Measurements from ENCODE around the gene MRPL37. TPM values are rescaled to one million over a fixed set of nuclear protein-coding genes. Genes with fewer than 3 reads are reported as not detected.

Gene MRPL37
- total RNA-seq: 62.0 TPM
- polyA plus RNA-seq: 29.5 TPM
- long read RNA-seq, donor 1, partial matches to known transcripts: 0 of 4 reads
- long read RNA-seq, donor 1, other reads (novel, unspliced or antisense): 0 of 4 reads
- long read RNA-seq, donor 2, transcript MRPL37-202 (7 exons, 1,483 nt): major isoform, 44 of 345 reads
- long read RNA-seq, donor 2, partial matches to known transcripts: 167 of 345 reads
- long read RNA-seq, donor 2, other reads (novel, unspliced or antisense): 134 of 345 reads
- long read RNA-seq, donor 3, transcript MRPL37-202 (7 exons, 1,483 nt): major isoform, 36 of 50 reads
- long read RNA-seq, donor 3, partial matches to known transcripts: 7 of 50 reads
- long read RNA-seq, donor 3, other reads (novel, unspliced or antisense): 7 of 50 reads
- long read RNA-seq, donor 4, transcript MRPL37-202 (7 exons, 1,483 nt): major isoform, 12 of 77 reads
- long read RNA-seq, donor 4, partial matches to known transcripts: 48 of 77 reads
- long read RNA-seq, donor 4, other reads (novel, unspliced or antisense): 17 of 77 reads
- long read RNA-seq, donor 5, transcript MRPL37-202 (7 exons, 1,483 nt): major isoform, 24 of 45 reads
- long read RNA-seq, donor 5, partial matches to known transcripts: 13 of 45 reads
- long read RNA-seq, donor 5, other reads (novel, unspliced or antisense): 8 of 45 reads
- long read RNA-seq, donor 6, transcript MRPL37-202 (7 exons, 1,483 nt): major isoform, 16 of 90 reads
- long read RNA-seq, donor 6, partial matches to known transcripts: 13 of 90 reads
- long read RNA-seq, donor 6, other reads (novel, unspliced or antisense): 60 of 90 reads
- long read RNA-seq, donor 7, transcript MRPL37-202 (7 exons, 1,483 nt): major isoform, 23 of 126 reads
- long read RNA-seq, donor 7, partial matches to known transcripts: 84 of 126 reads
- long read RNA-seq, donor 7, other reads (novel, unspliced or antisense): 19 of 126 reads
- long read RNA-seq, donor 8, transcript MRPL37-202 (7 exons, 1,483 nt): major isoform, 7 of 33 reads
- long read RNA-seq, donor 8, partial matches to known transcripts: 12 of 33 reads
- long read RNA-seq, donor 8, other reads (novel, unspliced or antisense): 14 of 33 reads
- long read RNA-seq, donor 9, transcript MRPL37-202 (7 exons, 1,483 nt): major isoform, 9 of 47 reads
- long read RNA-seq, donor 9, partial matches to known transcripts: 28 of 47 reads
- long read RNA-seq, donor 9, other reads (novel, unspliced or antisense): 10 of 47 reads
- long read RNA-seq, donor 10, transcript MRPL37-202 (7 exons, 1,483 nt): major isoform, 12 of 20 reads
- long read RNA-seq, donor 10, partial matches to known transcripts: 7 of 20 reads
- long read RNA-seq, donor 10, other reads (novel, unspliced or antisense): 0 of 20 reads

DNA sequence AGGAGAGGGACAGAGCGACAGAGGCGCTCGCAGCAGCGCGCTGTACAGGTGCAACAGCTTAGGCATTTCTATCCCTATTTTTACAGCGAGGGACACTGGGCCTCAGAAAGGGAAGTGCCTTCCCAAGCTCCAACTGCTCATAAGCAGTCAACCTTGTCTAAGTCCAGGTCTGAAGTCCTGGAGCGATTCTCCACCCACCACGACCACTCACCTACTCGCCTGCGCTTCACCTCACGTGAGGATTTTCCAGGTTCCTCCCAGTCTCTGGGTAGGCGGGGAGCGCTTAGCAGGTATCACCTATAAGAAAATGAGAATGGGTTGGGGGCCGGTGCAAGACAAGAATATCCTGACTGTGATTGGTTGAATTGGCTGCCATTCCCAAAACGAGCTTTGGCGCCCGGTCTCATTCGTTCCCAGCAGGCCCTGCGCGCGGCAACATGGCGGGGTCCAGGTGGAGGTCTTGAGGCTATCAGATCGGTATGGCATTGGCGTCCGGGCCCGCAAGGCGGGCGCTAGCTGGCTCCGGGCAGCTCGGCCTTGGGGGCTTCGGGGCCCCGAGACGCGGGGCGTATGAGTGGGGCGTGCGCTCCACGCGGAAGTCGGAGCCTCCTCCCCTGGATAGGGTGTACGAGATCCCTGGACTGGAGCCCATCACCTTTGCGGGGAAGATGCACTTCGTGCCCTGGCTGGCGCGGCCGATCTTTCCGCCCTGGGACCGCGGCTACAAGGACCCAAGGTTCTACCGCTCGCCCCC, at the start of gene MRPL37, which contains the start of gene CYB5RL:
Gene MRPL37 (plus strand): TSS at position 403 of the 754 bp plus-strand sequence. CDS start 77 bp downstream, at position 480.
Gene CYB5RL (minus strand): TSS at position 266 of the 754 bp plus-strand sequence. CDS start 4,414 bp downstream, outside the sequence.
- H3K4me3 ChIP-seq (ENCODE audit: low read length in 2 of 2): peak within 1 kb of the TSS; percentile 86 to 92
- H3K36me3 ChIP-seq (ENCODE audit: control insufficient read depth in 2 of 2, insufficient read depth in 2 of 2, low read length in 1 of 2): peaks cover 6 to 14% of the 10 kb centered on the region in 2 donors
- peak within 1 kb of the TSS in 1 of 2 donors; percentile 54 for H3K27ac ChIP-seq (ENCODE audit: low read depth in 1 of 2, low read length in 1 of 2)
- peak; percentile 87 to 99 (median 93) for DNase-seq (ENCODE audit: low read depth in 6 of 9, low spot score in 9 of 9)
- H3K4me1 ChIP-seq (ENCODE audit: control insufficient read depth in 2 of 2, insufficient read depth in 2 of 2, low read length in 2 of 2): peaks cover 4 to 15% of the 10 kb centered on the region in 2 donors
- H3K27me3 ChIP-seq (ENCODE audit: control insufficient read depth in 2 of 2, insufficient read depth in 1 of 2, low read length in 1 of 2): no peaks in the 10 kb centered on the region
- peaks cover 0 to 4% of the 10 kb centered on the region in 2 donors for H3K9me3 ChIP-seq (ENCODE audit: control insufficient read depth in 2 of 2, insufficient read depth in 1 of 2, low read length in 1 of 2)
- WGBS: under 1% methylated on average over 51 of the region's 51 CpGs

GRCh38 chr1:54151013-54151412, 49.0 kb upstream of the MRPL37 start:
- Histone ChIP-seq H3K4me1 (ENCODE audit: control insufficient read depth in 2 of 2, insufficient read depth in 2 of 2, low read length in 2 of 2) (no peaks in the 10 kb centered on the region), H3K36me3 (ENCODE audit: control insufficient read depth in 2 of 2, insufficient read depth in 2 of 2, low read length in 1 of 2) (no peaks in the 10 kb centered on the region), H3K27ac (ENCODE audit: low read depth in 1 of 2, low read length in 1 of 2) (no peak overlapping the region), H3K4me3 (ENCODE audit: low read length in 2 of 2) (no peak overlapping the region), H3K27me3 (ENCODE audit: control insufficient read depth in 2 of 2, insufficient read depth in 1 of 2, low read length in 1 of 2) (no peaks in the 10 kb centered on the region), H3K9me3 (ENCODE audit: control insufficient read depth in 2 of 2, insufficient read depth in 1 of 2, low read length in 1 of 2) (no peaks in the 10 kb centered on the region)
- DNase-seq (ENCODE audit: low read depth in 6 of 9, low spot score in 9 of 9): no peak
- 96% methylated on average over 5 of the region's 5 CpGs for WGBS

DNA sequence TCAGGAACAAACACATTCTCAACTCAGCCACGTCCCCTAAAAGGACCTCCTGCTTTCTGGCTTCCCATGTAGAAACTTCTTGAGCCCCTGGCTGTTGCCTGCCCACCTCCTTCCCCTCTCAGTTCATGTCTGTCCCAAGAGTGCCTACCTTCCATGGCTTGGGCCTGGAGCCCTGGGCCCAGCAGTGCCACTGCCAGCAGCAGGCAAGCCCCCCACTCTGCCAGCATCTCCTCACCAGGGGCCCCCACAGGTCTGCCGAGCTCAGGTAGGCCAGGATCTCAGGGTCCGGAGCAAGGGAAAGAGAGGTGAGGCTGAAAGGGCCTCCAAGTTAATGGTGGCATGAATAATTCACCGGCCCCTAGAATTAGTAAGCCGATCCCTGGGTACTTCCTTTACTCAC, 47.3 kb upstream of the MRPL37 start, which contains the start of gene CDCP2:
Gene CDCP2 (minus strand): TSS at position 305 of the 400 bp plus-strand sequence. CDS start 78 bp downstream, at position 227.
- DNase-seq (ENCODE audit: low read depth in 6 of 9, low spot score in 9 of 9): no peak
- Histone ChIP-seq H3K4me1 (ENCODE audit: control insufficient read depth in 2 of 2, insufficient read depth in 2 of 2, low read length in 2 of 2) (no peaks in the 10 kb centered on the region), H3K36me3 (ENCODE audit: control insufficient read depth in 2 of 2, insufficient read depth in 2 of 2, low read length in 1 of 2) (no peaks in the 10 kb centered on the region), H3K27ac (ENCODE audit: low read depth in 1 of 2, low read length in 1 of 2) (peak within 1 kb of the TSS in 1 of 2 donors; percentile 12), H3K9me3 (ENCODE audit: control insufficient read depth in 2 of 2, insufficient read depth in 1 of 2, low read length in 1 of 2) (no peaks in the 10 kb centered on the region), H3K27me3 (ENCODE audit: control insufficient read depth in 2 of 2, insufficient read depth in 1 of 2, low read length in 1 of 2) (no peaks in the 10 kb centered on the region), H3K4me3 (ENCODE audit: low read length in 2 of 2) (no peak within 1 kb of the TSS)
- WGBS: 97% methylated on average over 5 of the region's 5 CpGs

DNA sequence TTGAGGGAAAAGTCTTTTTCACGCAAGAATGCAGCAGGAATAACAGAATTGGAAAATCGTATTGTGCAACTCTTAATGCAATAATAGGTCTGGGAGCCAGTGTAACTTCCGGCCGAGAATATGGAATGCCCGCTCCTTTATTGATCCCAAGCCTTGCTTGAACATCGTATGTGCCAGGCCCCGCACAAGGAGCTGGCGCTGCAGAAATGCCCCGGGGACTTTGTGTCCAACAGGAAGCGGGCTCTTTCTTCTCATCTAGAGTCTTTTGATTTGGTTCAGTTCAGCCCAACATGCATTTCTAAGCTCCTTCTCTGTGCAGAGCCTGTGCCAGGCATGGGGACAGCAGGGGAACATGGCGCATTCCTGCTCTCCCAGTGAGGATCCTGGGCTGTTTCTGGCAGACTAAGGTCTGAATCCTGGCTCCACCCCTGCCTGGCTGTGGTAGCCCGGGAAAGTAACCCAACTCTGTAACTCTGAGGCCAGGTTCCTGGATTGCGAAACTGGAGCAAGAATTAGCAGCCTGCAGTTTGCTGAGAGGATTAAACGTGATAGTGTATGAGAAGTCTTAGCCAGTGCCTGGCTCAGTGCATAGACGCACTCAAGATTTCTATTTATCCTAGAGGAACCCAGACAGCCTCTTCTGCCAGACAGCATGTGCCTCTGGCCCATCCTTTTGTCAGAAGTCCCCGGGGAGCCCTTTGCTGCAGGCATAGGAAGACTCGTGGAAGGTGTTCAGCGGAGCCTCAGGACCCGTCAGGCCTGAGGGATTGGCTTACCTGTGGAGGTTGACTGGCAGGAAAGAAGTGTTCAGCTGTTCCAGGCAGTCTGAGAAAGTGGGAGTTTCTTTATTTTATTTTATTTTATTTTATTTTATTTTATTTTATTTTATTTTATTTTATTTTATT, 46.2 kb upstream of the MRPL37 start:
- H3K4me3 ChIP-seq (ENCODE audit: low read length in 2 of 2): no peak overlapping the region
- WGBS: 88% methylated on average over 19 of the region's 19 CpGs
- DNase-seq (ENCODE audit: low read depth in 6 of 9, low spot score in 9 of 9): peak in 1 of 9 donors; percentile 5
- H3K27ac ChIP-seq (ENCODE audit: low read depth in 1 of 2, low read length in 1 of 2): peak overlapping the region in 1 of 2 donors; percentile 12
- H3K4me1 ChIP-seq (ENCODE audit: control insufficient read depth in 2 of 2, insufficient read depth in 2 of 2, low read length in 2 of 2): no peaks in the 10 kb centered on the region
- H3K27me3 ChIP-seq (ENCODE audit: control insufficient read depth in 2 of 2, insufficient read depth in 1 of 2, low read length in 1 of 2): no peaks in the 10 kb centered on the region
- H3K9me3 ChIP-seq (ENCODE audit: control insufficient read depth in 2 of 2, insufficient read depth in 1 of 2, low read length in 1 of 2): no peaks in the 10 kb centered on the region
- no peaks in the 10 kb centered on the region for H3K36me3 ChIP-seq (ENCODE audit: control insufficient read depth in 2 of 2, insufficient read depth in 2 of 2, low read length in 1 of 2)

DNA sequence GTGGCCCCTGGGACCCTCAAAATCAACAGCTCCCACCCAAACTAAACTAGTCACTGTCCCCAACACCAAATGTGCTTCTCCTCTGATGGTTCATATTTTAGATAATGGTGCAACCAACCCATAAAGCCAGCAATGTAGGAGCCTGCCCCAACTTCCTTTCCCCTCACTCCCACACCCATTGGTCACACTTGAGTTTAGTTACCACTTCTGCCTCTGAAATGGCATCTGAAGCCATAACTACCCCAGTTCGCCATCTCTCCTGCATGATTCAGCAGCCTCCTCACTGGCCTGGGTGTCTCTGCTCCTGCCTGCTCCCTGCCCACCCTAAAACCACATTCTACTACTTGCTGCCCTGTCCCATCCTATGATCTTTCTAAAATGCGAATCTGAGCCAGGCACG, 43.8 kb upstream of the MRPL37 start:
- no peak overlapping the region for H3K4me3 ChIP-seq (ENCODE audit: low read length in 2 of 2)
- no peaks in the 10 kb centered on the region for H3K36me3 ChIP-seq (ENCODE audit: control insufficient read depth in 2 of 2, insufficient read depth in 2 of 2, low read length in 1 of 2)
- H3K27ac ChIP-seq (ENCODE audit: low read depth in 1 of 2, low read length in 1 of 2): no peak overlapping the region
- no peaks in the 10 kb centered on the region for H3K27me3 ChIP-seq (ENCODE audit: control insufficient read depth in 2 of 2, insufficient read depth in 1 of 2, low read length in 1 of 2)
- H3K4me1 ChIP-seq (ENCODE audit: control insufficient read depth in 2 of 2, insufficient read depth in 2 of 2, low read length in 2 of 2): no peaks in the 10 kb centered on the region
- no peak for DNase-seq (ENCODE audit: low read depth in 6 of 9, low spot score in 9 of 9)
- no peaks in the 10 kb centered on the region for H3K9me3 ChIP-seq (ENCODE audit: control insufficient read depth in 2 of 2, insufficient read depth in 1 of 2, low read length in 1 of 2)
- 92% methylated on average over 3 of the region's 3 CpGs for WGBS

- no peak for DNase-seq (ENCODE audit: low read depth in 6 of 9, low spot score in 9 of 9)
- Histone ChIP-seq H3K4me3 (ENCODE audit: low read length in 2 of 2) (no peak overlapping the region), H3K9me3 (ENCODE audit: control insufficient read depth in 2 of 2, insufficient read depth in 1 of 2, low read length in 1 of 2) (no peaks in the 10 kb centered on the region), H3K4me1 (ENCODE audit: control insufficient read depth in 2 of 2, insufficient read depth in 2 of 2, low read length in 2 of 2) (no peaks in the 10 kb centered on the region), H3K36me3 (ENCODE audit: control insufficient read depth in 2 of 2, insufficient read depth in 2 of 2, low read length in 1 of 2) (no peaks in the 10 kb centered on the region), H3K27ac (ENCODE audit: low read depth in 1 of 2, low read length in 1 of 2) (no peak overlapping the region), H3K27me3 (ENCODE audit: control insufficient read depth in 2 of 2, insufficient read depth in 1 of 2, low read length in 1 of 2) (no peaks in the 10 kb centered on the region)
- 91% methylated on average over 7 of the region's 7 CpGs for WGBS
These were observed 43.0 kb upstream of the MRPL37 start for GRCh38 chr1:54156986-54157385.

DNA sequence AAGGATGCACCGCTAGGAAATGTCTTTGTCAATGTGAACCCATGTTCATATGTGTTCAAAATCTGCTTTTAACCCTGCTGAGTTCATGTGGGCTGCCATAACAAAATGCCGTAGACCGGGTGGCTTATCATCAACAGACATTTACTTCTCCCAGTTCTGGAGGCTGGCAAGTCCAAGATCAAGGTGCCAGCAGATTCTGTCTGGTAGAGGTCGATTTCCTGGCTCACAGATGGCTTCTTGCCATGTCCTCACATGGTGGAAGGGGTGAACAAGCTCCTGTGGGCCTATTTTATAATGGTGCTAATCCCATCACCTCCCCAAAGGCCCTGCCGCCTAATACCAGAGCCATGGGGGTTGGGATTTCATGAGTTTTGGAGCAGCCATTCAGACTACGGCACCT, 42.6 kb upstream of the MRPL37 start:
- no peak overlapping the region for H3K4me3 ChIP-seq (ENCODE audit: low read length in 2 of 2)
- no peaks in the 10 kb centered on the region for H3K27me3 ChIP-seq (ENCODE audit: control insufficient read depth in 2 of 2, insufficient read depth in 1 of 2, low read length in 1 of 2)
- H3K27ac ChIP-seq (ENCODE audit: low read depth in 1 of 2, low read length in 1 of 2): no peak overlapping the region
- H3K4me1 ChIP-seq (ENCODE audit: control insufficient read depth in 2 of 2, insufficient read depth in 2 of 2, low read length in 2 of 2): no peaks in the 10 kb centered on the region
- 89% methylated on average over 6 of the region's 6 CpGs for WGBS
- DNase-seq (ENCODE audit: low read depth in 6 of 9, low spot score in 9 of 9): no peak
- H3K9me3 ChIP-seq (ENCODE audit: control insufficient read depth in 2 of 2, insufficient read depth in 1 of 2, low read length in 1 of 2): no peaks in the 10 kb centered on the region
- no peaks in the 10 kb centered on the region for H3K36me3 ChIP-seq (ENCODE audit: control insufficient read depth in 2 of 2, insufficient read depth in 2 of 2, low read length in 1 of 2)
